HG02840 (cell line): ENCODE data around the gene TFAP2A.

Source experiments
- ATAC-seq: cut with Tn5 transposase; IDR thresholded peaks from one replicate; pipeline ENCODE4 v1.9.1; 2021; ENCODE audit warnings: mild to moderate bottlenecking, moderate library complexity, moderate number of reproducible peaks; ENCODE audit not compliant: unreplicated experiment, low FRiP score

Gene TFAP2A

DNA sequence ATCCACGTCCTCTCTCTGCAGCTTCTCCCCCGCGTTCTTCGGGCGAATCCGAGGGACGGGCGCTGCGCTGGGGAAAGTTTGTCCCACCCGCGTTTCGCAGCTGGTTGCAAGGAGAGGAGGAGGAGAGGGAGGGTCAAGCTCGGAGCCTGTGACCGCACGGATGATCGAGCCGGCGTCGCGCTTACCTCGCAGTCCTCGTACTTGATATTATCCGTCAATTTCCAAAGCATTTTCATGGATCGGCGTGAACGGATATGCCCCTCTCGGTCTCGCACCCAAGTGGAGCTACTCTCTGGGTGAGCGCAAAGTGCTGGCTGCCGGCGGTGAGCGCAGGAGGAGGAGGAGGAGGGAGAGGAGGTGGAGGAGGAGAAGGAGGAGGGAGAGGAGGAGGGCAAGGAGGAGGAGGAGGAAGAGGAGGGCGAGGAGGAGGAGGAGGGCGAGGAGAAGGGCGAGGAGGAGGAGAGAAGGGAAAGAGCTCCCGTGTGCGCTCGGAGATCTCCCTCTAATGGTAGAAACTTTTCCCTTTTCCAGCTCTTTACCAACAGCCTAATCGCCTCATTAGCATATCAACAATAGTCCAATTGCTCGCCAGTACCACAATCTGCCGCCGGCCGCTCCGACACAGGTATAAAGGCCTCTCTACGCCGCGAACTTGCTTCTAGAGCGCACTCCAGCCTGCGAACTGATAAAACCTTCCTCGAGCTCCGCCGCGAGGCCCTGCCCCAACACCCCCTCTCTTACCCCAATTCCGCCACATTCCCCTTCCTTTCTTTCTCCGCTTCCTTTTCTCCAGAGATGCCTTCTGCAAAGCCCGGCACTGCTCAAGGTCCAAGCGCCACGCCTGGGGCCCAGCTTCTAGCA, at the start of gene TFAP2A:
Gene TFAP2A (minus strand): TSS at position 319 of the 861 bp plus-strand sequence. CDS start 83 bp downstream, at position 236.
- ATAC-seq, result no peak

DNA sequence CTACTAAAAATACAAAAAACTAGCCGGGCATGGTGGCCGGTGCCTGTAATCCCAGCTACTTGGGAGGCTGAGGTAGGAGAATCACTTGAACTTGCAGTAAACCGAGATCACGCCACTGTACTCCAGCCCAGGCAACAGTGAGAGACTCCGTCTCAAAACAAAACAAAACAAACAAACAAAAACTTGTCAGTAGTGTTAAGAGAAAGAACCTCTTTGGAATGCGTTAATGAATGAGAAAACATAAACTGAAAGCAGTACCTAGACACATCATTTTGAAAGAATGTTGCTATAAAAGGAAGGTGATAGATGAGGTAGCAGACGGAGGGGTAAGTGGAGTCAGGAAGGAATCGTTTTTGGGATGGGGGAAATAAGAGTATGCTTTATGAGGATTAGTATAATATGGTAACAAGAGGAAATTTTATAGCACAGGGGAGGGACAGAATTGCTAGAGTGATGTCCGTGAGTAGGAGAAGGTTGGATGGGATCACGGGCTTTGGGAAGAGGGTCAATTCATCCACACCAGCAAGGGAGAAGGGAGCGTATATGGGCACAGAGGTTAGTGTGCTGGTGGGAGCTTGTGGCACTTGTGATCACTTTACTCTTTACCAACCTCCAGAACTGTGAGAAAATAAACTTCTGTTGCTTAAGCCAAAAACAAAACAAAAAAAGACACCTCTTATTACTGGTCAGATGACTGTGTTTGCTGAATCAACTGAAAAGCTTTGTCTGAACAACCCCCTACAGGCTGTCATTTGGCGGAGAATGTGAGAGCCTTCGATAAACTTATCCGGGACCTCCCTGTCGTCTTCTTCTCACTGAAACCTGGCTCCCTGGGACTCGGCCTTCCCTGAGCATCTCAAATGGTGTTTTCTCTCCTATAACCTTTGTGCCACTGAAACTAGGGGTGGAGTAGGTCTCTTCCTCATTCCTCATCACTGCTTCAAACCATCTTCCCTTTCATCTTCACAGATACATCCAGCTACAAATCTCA, 48.9 kb upstream of the TFAP2A start:
- no peak for ATAC-seq

DNA sequence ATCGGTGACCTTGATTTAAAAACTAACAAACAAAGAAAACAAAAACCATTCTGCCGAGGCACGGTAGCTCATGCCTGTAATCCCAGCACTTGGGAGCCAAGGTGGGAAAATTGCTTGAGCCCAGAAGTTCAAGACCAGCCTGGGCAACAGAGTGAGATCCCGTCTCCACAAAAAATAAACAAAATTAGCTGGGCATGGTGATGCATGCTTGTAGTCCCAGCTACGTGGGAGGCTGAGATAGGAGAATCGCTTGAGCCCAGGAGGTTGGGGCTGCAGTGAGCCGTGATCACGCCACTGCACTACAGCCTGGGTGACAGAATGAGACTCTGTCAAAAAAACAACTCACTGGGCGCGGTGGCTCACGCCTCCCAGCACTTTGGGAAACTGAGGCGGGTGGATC, 48.2 kb upstream of the TFAP2A start:
- ATAC-seq, result no peak

DNA sequence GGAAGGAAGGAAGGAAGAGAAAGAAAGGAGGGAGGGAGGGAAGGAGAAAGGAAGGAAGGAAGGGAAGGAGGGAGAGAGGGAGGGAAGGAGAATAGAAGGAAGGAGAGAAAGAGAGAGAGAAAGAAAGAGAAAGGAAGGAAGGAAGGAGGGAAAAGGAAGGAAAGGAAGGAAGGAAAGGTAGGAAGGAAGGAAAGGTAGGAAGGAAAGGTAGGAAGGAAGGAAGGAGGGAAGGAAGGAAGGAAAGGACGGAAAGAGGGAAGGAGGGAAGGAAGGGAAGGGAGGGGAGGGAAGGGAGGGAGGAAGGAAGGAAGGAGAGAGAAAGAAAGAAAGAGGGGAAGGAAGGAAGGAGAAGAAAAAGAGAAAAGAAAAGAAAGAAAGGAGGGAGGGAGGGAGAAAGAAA, 47.0 kb upstream of the TFAP2A start:
- no peak for ATAC-seq

DNA sequence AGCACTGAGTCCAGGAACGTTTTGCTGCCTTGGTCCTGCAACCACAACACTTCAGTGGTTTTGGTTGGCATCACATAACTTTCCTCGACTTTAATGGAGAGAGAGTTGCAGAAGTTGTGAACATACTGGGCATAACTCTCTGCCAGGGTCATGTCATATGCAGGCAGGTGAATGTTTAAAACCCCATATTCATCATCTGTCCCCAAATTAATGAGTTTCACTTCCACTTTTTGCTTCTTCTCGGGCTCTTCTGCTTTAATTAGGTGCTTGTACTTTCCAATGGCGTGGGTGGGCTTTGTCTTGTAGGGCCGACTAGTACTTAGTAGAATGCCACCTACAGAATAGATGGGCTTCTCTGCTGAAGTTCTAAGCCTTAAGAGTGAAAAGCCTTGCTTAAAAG, 45.2 kb upstream of the TFAP2A start:
- ATAC-seq, result peak; percentile 95

DNA sequence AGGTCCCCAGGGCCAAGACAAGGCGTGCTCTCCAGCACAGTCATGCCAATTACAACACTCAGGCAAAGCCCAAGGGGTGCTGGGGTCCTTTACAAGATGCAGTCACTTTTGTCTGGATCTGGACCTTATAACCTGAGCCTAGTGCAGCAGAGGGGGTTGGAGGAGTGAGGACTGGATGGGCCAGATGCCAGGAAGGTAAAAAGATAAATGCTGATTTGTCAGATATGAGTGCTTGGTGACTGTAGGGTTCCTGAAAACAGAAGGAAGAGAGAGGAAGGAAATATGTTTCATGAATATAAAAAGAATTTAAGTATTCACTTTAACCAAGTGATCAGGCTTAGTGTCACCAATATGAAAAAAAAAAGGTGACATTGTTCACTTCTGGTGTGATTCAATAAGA, 43.4 kb upstream of the TFAP2A start:
- ATAC-seq, result no peak

DNA sequence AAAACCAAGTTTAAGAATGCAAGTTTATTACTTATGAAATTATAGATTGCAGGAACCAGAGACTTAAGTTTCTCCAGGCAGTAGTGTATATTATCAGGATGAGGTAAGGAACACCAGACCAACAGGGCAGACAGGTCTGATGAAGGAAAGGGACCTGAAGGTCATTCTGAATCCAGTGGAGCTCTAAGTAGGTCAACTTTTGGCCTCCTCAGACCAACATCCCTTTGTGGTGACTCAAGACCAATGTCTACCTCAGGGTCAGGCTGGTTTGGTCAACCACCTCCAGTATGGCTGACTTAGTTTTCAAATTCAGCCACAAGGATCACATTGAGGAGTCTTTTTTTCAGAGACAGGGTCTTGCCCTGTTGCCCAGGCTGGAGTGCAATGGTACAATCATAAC, 38.7 kb upstream of the TFAP2A start:
- no peak for ATAC-seq

DNA sequence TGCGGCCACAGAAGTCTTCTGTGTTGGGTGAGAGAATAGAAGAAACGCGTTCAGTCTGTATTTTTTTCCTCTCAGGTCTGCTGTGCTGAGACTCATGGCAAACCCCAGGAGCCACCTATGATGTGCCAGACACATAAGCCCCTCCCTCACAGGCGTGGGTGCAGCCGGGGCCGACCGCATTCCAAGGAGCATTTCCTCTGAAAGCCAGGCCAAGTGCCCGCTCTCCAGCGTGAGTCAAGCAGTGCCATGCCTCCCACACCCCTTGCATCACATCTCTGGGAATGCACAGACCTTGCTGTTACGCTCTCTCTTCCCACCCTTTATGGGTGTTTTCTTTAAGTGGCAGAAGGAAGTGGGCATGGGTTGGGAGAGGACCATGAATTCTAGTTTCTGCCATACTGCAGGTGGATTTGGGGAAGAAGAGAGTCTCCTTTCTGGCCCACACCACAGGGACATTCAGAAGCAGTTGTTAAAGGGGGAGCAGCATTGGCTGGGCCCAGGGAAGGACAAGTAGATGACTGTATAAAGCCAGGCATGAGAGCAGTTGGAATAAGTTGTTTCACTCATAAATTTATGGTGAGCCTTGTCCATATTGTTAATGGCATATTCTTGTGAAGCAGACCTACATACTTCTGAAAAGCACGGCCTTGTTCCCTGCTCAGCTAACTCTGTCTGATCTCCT, 37.1 kb upstream of the TFAP2A start:
- no peak for ATAC-seq

DNA sequence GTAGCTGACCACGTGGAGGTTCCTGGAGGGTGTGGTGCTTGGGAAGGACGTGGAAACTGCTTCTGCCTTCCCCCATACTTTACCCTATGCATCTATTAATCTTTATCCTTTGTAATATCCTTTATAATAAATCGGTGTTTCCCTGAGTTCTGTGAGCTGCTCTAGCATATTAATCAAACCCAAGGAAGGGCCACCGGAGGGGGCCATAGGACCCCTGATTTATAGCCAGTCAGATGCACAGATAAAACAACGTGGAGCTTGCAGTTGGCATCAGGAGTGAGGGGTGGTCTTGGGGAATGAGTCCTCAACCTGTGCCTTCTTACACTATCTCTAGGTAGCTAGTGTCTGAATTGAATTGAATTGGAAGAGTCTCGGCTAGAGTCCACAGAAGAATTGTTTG, 36.5 kb upstream of the TFAP2A start:
- no peak for ATAC-seq

DNA sequence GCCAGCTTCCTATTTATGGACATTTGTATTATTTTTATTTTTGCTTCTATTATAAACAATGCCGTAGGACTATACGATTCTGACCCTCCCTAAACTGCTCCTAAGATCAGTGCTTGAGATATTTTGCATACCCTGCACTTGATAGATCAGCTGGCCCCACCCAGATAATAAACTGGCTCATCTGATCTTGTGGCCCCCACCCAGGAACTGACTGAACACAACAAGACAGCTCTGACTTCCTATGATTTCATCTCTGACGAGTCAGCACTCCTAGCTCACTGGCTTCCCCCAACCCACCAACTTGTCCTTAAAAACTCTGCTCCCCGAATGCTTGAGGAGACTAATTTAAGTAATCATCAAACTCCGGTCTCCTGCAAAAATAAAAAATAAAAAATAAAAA, 34.9 kb upstream of the TFAP2A start:
- no peak for ATAC-seq

DNA sequence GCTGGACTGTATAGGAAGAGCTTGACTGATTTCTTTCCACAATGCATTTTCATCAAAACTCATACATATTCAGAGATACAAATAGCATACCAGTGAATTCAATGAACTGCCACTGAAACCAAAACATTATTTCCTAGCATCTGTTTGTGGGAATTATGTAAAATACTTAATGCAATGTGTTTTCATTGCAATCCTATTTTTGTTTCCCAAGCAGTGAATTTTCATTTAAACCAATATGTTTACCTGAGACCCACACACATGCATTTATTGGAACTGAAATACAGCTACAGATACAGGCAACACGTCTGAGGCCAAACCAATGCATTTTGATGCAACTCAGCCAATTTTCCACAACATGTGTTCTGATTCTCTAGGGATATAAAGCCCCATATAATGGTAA, 33.2 kb upstream of the TFAP2A start:
- no peak for ATAC-seq

DNA sequence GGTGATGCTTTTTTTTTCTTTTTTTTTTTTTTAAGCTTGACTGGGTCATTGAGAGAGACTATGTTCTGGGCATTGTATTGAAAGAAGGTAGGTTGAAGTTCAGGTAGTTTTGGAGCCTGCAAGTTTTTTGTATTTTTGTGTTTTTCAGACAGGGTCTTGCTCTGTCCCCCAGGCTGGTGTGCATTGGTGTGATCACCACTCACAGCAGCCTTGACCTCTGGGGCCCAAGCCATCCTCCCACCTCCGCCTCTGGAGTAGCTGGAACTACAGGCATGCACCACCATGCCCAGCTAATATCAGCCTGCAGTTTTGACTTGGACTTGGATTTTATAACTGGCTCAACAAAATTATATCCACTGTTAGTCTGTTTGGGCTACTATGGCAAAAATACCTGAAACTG, 31.7 kb upstream of the TFAP2A start:
- ATAC-seq, result no peak

DNA sequence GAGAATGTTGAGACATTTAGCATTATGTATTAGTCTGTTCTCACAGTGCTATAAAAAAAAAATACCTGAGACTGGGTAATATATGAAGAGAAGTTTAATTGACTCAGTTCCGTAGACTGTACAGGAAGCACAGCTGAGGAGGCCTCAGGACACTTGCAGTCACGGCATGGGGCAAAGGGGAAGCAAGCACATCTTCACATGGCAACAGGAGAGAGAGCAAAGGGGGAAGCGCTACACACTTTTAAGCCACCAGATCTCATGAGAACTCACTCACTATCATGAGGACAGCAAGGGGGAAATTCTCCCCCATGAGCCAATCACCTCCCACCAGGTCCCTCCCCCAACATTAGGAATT, 26.8 kb upstream of the TFAP2A start:
- no peak for ATAC-seq

DNA sequence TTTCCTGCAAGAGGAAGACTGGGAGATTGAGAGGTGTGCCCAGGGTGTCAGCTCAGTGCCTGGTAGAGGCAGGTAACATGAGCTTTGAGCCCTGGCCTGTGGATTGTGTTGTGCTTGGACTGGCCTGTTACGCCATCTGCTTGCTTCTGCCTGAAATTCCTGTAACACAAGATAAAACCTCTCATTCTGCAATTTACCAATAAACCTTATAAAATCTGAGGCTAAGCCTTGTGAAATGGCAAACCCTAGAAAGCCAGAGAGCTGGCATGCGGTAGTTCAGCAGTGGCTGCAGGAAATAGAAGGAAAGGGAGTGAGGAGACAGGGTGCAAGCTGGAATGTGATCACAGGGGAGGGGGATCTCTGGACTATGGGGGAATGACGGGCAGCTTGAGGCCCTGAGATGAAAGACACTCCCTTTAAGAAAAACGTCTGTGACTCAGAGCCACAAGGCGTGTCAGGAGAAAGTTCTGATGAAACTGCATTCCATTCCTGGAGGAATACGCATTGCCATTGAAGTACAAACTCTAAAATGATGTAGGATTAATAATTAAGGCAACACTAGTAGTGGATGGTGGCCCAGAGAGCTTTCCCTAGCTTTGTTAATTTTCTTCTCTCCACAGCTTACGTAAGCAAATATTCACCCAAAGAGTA, 26.3 kb upstream of the TFAP2A start:
- ATAC-seq, result no peak

DNA sequence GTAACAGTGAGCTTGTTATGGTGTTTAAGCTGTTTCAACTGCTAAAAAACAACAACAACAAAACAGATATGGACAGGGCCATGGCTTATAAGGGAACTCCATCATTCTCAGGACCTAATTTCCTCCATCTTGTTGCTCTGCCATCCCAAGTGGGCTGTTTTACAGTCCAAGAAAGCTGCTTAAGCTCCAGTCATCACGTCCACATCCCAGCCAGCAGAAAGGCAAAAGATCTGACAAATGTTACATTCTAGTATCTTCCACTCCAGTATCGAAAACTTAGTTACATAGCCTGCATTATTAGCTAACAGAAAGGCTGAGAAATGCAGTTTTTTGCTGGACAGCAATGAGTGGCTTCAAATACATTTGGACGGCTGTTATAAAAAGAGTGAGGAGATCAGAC, 23.0 kb upstream of the TFAP2A start:
- no peak for ATAC-seq

DNA sequence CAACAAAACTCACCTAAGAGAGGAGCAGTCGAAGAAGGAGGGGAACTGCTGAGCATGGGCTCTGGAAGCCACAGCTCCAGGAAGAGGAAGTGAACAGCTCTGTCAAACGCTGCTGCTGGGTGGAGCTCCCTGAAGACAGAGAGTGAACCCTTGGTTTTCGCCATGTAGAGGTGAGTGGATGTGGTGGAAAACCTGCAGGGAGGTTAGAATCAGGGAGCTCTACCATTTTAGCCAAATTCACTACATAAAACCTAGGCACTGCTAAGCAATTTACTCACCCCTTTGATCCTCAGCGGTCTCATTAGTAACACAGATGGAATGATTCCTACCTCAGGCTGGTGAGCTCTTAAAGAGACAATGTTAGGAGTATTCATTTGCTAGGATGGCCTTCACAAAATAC, 19.4 kb upstream of the TFAP2A start:
- ATAC-seq, result no peak

DNA sequence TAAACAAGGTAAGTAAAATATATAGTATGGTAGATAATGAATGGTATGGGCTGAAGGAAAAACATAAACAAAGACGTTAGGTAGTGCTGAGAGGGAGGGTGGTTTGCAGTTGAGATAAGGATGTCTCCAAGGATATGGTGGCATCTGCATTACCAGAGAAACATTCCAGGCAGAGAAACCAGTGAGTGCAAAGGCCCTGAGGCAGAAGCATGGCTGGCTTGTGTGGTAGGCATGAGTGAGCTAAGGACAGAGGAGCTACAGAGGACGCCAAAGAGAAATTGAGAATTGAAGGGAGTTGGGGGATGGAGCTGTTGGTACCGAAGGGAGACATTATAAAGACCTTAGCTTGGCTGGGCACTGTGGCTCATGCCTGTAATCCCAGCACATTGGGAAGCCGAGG, 18.4 kb upstream of the TFAP2A start:
- ATAC-seq, result no peak

DNA sequence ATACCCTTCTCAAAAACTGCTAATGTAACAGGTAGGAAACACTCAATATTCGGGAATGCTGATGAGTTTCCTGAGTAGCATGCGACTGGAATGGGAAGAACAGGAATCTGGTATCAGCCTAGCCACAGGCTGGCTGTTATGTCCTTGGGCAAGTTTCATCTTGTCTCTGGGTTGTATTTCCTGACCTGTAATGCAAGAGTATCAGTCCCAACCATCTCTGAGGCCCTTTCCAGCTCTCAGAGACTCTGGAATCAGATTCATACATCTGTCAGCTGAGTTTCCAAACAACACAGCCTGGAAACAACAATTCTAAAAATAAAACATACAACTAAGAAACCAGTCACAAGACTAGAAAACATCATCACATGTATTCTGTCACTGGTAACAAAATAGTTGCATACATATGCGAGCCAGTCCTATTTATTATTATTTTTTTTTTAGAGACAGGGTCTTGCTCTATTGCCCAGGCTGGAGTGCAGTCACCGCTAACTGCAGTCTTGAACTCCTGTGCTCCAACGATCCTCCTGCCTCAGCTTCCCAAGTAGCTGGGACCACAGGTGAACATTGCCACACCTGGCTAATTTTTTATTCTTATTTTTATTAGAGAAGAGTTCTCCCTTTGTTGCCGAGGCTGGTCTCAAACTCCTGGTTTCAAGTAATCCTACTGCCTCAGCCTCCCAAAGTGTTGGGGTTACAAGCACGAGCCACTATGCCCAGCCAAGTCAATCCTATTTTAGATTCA, 16.7 kb upstream of the TFAP2A start:
- ATAC-seq, result no peak

DNA sequence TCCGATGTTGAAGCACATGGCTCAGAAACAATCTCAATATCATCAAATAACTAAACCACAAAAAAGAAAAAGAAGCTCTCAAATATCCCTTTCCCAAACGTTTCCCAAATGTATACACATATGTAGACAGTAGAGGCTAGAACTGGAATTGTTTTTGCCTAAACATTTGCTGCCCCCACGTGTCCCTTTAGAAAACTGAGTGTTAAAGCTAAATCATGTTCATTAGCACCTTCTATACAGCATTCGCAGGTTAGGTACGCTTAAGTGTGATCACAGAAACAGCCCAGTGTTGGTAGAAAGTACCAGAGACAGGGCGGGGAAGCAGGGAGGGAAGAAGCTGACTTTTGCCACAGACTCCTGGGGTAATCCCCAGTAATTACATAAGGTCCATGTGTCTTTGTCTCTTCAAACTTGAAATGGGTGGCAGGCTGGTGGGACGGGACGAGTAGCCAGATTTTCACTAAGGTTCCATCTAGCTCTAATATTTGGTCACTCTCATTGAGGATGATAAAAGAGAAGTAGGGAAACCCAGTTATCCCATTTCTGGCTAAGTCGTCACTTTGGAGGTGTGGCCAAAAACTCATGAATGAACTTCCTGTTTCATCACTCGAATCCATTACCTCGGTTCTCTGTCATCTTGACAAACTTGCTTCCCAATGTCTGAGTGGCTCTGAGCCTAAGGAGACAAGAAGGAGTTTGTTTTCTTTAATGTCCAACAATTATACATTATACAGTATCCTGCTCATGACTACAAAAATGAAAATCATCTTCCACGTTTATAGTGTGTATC, 15.0 kb upstream of the TFAP2A start:
- no peak for ATAC-seq
